Measurements from ENCODE around the gene IL18.
A peak's percentile ranks its signal among the peaks of the same experiment; 100 is the strongest.

Gene IL18

GRCh38 chr11:112176077-112176476 lies 12.2 kb upstream of the IL18 start:
- DNase-seq, result no peak
- Histone ChIP-seq H3K4me1 (peaks cover 0 to 24% (median 5%) of the 10 kb centered on the region in 4 donors), H3K27me3 (no peaks in the 10 kb centered on the region), H3K9me3 (no peaks in the 10 kb centered on the region), H3K4me3 (no peak overlapping the region), H3K27ac (no peak overlapping the region), H3K36me3 (no peaks in the 10 kb centered on the region)
- TF ChIP-seq CTCF (IDR thresholded peaks at IDR 0.05), result no peak
- intact Hi-C loops (cut with DNase I; ENCODE audit: low total_unique reads), result loop anchor here (10.0 kb wide), 1 partner anchor 61 kb away; no protein-coding TSS in a partner anchor

- Histone ChIP-seq H3K4me1 (peaks cover 0 to 24% (median 5%) of the 10 kb centered on the region in 4 donors), H3K4me3 (peak overlapping the region; percentile 10 to 37), H3K36me3 (no peaks in the 10 kb centered on the region), H3K27me3 (no peaks in the 10 kb centered on the region), H3K9me3 (no peaks in the 10 kb centered on the region), H3K27ac (peak overlapping the region; percentile 15 to 24)
- TF ChIP-seq CTCF (IDR thresholded peaks at IDR 0.05), result no peak
- DNase-seq, result no peak
- intact Hi-C loops (cut with DNase I; ENCODE audit: low total_unique reads), result loop anchor here (10.0 kb wide), 1 partner anchor 61 kb away; no protein-coding TSS in a partner anchor
These were observed 11.7 kb upstream of the IL18 start for GRCh38 chr11:112175599-112175952.

DNA sequence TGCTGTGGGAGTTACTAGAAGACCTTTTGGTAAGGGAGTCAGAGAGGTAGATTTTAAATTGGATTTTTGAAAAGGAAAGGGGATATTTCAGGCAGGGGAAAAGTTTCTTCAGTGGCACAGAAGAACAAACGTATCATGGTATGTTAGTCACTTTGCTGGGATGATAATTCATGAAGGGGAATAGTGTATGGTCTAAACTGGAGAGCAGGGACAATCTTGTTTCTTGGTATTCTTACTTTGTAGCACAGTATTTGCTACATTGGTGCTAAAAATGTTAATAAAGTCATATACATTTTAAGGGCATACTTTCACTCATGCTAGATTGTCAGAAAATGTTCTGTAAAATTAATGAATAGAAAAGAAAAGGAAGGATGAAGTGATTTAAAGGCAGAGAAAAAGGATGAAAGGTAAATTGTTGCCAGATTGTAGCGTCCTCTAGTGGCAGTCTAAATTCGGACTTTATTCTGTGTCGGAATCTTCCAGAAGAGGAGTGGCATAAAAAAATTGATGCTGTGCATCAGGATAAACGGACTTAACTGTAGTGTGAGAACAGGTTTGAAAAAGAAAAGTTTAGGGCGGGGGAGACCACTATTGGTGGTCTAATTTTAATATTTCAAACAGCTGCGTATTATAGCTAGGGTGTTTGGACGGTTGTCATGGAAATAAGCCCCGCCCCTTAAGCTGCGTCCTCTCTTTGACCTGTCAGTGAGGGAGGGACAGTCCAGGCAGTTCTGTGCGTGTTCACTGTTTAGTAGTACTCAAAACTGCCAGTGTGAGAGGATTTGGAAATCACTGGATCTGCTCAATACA lies 11.1 kb upstream of the IL18 start, which contains the start of gene BCO2:
Gene BCO2 (plus strand): TSS at position 724 of the 810 bp plus-strand sequence. CDS start 90 bp downstream, outside the sequence.
- Histone ChIP-seq H3K27ac (peak within 1 kb of the TSS; percentile 19 to 24), H3K36me3 (no peaks in the 10 kb centered on the region), H3K4me1 (peaks cover 0 to 24% (median 5%) of the 10 kb centered on the region in 4 donors), H3K4me3 (peak within 1 kb of the TSS; percentile 10 to 37), H3K9me3 (no peaks in the 10 kb centered on the region), H3K27me3 (no peaks in the 10 kb centered on the region)
- DNase-seq, result peak; percentile 85 to 87
- TF ChIP-seq CTCF (IDR thresholded peaks at IDR 0.05), result peak; percentile 62 to 63
- intact Hi-C loops (cut with DNase I; ENCODE audit: low total_unique reads), result loop anchor here (10.0 kb wide), 1 partner anchor 60 kb away; no protein-coding TSS in a partner anchor

DNA sequence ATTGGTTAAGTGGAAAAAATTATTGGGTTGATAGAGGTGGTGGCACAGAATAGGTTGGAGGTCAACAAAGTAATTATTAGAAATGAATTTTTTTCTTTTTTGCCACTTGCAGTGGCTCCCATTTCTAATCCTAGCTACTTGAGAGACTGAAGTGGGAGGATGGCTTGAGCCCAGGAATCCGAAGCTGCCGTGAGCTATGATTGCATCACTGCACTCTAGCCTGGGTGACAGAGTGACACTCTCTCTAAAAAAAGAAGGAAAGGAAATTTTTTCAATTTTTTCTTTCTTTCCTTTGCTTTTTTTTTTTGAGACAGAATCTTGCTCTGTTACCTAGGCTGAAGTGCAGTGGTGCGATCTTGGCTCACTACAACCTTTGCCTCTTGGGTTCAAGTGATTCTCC lies 9.3 kb upstream of the IL18 start:
- Histone ChIP-seq H3K27ac (no peak overlapping the region), H3K36me3 (no peaks in the 10 kb centered on the region), H3K9me3 (no peaks in the 10 kb centered on the region), H3K27me3 (no peaks in the 10 kb centered on the region), H3K4me1 (peaks cover 0 to 24% (median 5%) of the 10 kb centered on the region in 4 donors), H3K4me3 (no peak overlapping the region)
- TF ChIP-seq CTCF (IDR thresholded peaks at IDR 0.05), result no peak
- intact Hi-C loops (cut with DNase I; ENCODE audit: low total_unique reads), result loop anchor here (10.0 kb wide), 1 partner anchor 58 kb away; no protein-coding TSS in a partner anchor
- no peak for DNase-seq

GRCh38 chr11:112172362-112172994 lies 8.6 kb upstream of the IL18 start:
- TF ChIP-seq CTCF (IDR thresholded peaks at IDR 0.05), result no peak
- no peak for DNase-seq
- H3K4me3 ChIP-seq, result no peak overlapping the region
- intact Hi-C loops (cut with DNase I; ENCODE audit: low total_unique reads), result loop anchor here (10.0 kb wide), 1 partner anchor 58 kb away; no protein-coding TSS in a partner anchor
- H3K36me3 ChIP-seq, result no peaks in the 10 kb centered on the region
- peaks cover 0 to 24% (median 5%) of the 10 kb centered on the region in 4 donors for H3K4me1 ChIP-seq
- no peak overlapping the region for H3K27ac ChIP-seq
- no peaks in the 10 kb centered on the region for H3K27me3 ChIP-seq
- H3K9me3 ChIP-seq, result no peaks in the 10 kb centered on the region
